Renal pelvis (tissue), 4 donors: Measurements from ENCODE around the gene HMGN5. TPM values are rescaled to one million over a fixed set of nuclear protein-coding genes. Genes with fewer than 3 reads are reported as not detected.

Experiments
- DNase-seq: peaks from one replicate; pipeline ENCODE4 v3.0.0-alpha.2; 2013
- polyA plus RNA-seq, 3 donors: library from polyadenylated mRNA; unstranded; fragments of 120-200 nt; gene quantifications; one replicate each; pipeline ENCODE4 v1.2.1, GENCODE V29; 2013; ENCODE audit not compliant: insufficient read length in 3 of 3

The HMGN5 gene
- polyA plus RNA-seq, 3 donors = 37.0 to 56.1 (median 44.3) TPM

DNA sequence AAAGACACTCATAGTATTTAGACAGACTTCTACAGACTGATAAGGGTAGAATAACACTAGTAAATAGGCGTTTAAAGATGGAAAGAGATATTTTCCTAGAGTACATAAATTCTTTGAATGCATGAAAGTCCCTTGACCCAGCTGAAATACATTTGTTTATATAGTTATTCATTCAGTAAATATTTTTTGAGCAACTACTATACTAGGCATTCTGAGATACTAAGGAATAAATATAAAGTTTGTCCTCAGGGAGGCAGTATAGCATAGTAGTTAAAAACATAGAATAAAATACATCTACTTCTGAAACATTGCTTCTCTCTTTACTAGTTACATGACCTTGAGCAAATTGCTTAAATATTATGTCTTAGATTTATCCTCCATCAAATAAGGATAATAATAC, 27.4 kb downstream of the HMGN5 start:
- peak; percentile 14 for DNase-seq

DNA sequence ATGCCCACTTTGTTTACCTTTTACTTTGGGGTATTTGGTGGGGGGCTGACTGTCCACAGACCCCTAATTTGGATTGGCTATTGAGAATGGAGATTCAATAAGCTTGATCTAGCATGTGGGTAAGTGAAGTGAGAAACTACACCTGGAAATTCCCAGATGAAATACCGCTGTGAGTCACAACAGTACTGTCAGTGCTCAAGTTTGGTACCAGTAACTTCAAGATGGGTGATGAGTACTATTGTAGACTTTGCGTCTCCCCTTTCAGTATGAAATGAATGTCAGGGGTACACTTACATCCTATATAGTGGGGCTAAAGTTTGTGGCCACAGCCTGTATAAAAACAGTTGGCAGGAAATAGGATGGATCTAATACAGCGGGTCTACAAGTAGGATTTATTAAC, 33.3 kb downstream of the HMGN5 start:
- no peak for DNase-seq

DNA sequence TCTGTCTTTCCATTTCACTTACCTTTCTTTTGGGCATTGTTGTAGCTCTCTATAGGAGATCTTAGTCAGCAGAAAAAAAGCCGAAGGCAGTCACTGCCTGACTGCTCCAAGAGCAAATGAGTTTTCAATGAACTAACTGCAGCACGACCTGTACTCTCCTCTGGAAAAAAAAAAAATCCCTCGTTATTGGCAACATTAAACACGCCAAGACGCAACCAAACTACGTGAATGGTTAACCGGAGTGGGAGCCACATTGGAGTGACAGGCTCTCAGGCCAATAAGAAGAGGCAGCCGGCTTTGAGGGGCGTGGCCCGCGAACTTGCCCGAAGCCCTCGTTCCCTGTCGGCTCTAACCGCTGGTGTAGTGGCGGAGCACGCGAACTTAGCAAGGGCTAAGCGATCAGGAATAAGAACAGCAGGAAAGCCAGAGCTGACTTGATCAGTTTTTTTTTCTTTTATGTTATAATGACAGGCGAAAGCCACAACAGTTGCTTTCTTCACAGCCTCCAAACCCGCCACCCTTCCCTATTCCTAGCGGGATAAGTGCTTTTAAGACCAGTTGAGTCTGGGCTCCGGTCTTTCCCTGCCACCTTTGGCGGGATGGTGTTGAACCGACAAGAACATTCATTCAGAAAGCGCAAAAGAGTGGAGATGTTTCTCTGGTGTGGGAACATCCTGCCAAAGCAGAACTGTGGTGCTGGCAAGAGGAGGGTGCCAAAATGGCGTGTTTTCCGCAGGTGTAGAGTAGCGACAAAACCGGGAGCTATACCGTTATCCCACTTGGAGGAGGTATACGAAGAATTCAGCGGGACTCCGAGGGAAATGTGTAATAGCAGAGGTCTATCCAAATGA, 80.0 kb downstream of the HMGN5 start:
- DNase-seq = peak; percentile 91

DNA sequence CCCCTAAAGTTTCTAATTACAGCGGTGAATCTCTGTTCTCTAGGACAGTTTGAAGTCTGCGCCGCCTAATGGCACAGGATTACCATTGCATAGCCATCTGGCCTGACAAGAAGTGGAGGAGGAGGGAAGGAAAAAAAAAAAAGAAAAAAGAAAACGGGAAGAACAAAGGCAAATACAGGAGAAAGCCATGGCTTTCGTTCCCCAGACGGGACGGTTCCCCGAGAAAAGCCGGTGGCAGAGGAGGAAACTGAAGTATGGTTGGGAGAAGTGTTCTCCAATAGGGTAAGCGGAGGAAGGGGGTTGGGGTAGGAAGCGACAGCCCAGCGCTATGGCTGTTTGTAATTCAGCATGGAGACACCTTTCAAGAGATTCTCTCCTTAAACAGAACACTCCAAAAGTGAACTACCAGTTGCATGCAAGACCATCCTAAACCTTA, 80.8 kb downstream of the HMGN5 start:
- DNase-seq = peak; percentile 67

DNA sequence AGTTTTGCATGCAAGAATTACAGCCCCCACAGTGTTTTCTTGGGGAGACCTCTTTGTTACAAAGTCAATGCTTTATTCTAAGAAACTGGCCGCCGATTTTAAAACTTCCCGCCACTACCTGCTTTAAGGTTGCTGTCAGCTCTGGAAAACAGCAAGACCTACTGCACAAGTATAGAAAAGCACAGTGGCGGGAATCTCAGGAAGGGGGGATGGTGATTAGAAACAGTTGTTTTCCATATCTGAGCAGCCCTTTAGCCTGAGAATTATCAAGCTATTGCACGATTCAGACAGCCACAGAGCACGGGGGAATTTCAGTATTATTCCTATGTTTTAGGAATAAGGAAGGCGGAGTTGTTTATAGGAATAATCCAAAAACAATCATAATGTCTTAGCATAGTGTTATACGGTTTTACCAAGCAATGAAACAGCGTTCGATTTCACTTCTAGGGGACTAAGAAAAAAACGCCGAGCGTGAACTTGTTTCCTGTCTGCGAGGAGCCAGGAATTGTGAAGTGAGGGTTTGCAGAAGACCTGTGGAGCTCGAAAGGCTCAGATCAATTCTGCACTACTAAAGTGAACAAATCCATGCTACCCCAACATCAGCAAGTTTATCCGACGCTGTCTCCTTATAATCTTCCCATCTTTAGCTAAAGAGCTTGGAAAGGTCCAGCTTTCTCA, 81.3 kb downstream of the HMGN5 start:
- DNase-seq = peak; percentile 22

DNA sequence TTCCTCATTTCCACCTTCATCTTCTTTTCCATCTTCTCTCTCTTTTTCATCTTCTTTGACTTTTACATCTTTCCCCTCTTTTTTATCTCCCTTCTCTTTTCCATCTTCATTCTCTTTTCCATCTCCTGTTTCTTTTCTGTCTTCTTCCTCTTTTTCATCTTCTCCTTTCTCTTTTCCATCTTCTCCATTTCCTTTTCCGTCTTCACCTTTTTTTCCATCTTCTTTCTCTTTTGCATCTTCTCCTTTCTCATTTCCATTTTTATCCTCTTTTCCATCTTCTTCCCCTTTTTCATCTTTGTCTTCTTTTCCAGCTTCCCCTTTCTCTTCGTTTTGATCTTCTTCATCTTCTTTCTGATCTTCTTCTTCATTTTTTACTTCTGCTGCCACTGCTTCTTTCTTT, 87.0 kb downstream of the HMGN5 start:
- no peak for DNase-seq

DNA sequence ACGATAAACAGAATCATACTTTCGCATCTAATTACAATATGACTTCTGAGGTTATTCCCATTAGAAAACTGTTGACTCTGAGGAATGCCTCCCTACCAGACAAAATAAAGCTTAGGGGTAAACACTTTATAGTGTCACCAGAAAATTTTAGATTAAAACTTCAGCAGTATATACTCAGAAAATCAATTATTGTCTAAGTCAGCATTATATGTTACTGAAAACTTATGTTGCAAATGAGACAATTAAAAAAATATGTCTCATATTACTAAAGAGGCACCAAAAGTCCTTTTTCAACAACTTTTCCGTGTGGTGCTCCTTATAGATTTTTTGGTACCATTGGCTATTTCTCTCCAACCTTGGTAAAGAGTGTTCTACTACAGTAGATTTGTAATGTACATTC, 91.4 kb downstream of the HMGN5 start:
- no peak for DNase-seq

DNA sequence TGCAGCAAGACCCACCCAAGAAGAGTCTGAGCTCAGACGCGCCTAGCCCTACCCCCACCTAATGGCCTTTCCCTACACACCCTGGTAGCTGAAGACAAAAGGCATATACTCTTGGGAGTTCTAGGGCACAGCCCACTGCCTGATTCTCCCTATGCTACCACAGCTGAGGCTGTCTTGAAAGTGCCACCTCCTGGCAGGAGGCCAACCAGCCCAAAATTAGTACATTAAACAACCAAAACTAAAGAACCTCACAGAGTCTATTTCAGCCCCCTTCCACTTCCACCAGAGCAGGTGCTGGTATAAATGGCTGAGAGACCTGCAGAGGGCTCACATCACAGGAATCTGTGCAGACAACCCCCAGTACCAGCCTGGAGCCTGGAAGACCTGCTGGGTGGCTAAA, 119.1 kb downstream of the HMGN5 start:
- DNase-seq = no peak

Other genes with a start within 250 kb of the HMGN5 start
- 100 to 1,000 TPM; 161 to 197 (median 166) TPM for gene SH3BGRL, start 189 bp upstream of the HMGN5 start, polyA plus RNA-seq